Measurements from ENCODE around the gene UPF1. TPM values are rescaled to one million over a fixed set of nuclear protein-coding genes. Genes with fewer than 3 reads are reported as not detected.

Gene UPF1
- total RNA-seq, 1 donor, result 51.0 TPM

GRCh38 chr19:18846862-18847548 lies 15.2 kb downstream of the UPF1 start:
- peak; percentile 79 for DNase-seq (ENCODE audit: low read depth)
- TF ChIP-seq CTCF (IDR thresholded peaks at IDR 0.05; ENCODE audit: insufficient read depth, low read depth, low read length), result peak; percentile 90
- no peak overlapping the region for H3K4me3 ChIP-seq (ENCODE audit: low read depth, low read length)

DNA sequence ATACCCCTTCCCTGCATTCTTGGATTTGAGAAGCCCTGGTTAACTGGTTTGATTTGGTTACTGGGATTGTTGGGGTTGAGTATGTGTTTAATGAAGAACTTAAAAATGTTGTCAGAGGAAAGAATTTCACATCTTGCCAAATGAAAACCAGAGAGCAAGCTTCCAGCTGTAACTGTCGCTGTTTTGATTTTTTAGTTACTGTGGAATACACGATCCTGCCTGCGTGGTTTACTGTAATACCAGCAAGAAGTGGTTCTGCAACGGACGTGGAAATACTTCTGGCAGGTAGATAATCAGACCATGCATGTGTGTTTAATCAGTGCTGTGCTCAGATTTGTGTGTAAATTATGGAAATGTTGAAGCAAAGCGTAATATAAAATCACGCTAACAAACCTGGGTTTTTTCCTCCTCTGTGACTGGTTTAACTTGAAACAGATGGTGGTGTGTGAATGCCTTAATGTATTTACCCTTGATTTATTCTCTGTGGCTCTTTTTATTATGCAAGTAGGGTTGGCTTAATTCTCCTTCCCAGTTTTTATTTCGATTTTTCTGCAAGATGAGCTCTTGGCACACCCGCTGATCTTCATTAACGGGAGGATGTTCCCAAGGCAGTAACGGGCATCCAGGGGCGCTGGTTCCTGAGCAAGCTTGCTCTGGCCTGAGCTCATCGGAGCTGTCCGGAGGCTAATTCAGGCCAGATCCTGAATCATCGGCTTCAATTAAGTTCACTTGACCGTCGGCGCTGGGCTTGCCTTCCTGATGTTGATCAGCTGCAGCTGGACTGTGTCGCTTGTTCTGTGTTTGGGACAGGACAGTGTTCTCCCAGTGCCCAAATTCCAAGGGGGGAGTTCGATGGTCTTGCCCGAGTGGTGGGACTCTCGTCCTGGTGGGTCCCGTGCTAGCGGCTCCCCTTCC lies 16.0 kb downstream of the UPF1 start:
- peak; percentile 70 for DNase-seq (ENCODE audit: low read depth)
- no peak for TF ChIP-seq CTCF (IDR thresholded peaks at IDR 0.05; ENCODE audit: insufficient read depth, low read depth, low read length)

DNA sequence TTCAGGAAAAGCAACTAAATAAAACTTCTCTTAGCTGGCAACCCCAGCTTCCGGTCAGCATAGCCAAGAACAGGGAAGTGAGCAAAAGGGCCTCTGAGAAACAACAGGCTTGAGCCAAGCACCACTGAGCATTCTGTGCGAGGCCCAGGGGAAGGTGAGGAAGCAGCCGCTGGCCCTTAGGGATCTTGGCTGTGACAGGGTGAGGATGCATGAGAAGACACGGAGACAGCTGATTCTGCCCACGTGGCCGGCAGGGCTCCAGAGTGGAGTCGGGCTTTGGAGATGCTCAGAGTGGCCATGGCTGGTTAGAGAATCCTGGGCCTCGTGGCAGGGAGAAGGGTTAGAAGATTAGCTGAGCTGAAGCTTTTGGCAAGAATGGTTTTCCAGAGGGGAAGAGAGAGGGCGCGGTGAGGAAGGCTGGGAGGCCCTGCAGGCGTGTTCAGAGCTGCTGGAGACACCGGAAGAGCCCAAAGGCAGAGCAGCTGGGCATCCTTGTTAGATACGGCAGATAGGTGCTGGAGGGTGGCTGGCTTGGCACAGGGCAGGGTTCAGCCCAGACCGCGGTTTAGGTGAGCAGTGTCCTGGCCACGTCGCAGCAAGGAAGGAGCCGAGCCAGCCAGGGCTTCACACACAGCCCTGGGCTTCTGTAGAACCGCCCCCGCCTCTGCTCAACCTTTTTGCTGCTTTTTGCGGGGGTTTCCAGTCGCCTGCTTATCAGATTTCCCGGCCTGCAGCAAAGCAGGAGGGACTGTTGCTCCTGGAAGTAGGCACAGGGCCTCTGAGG lies 17.3 kb downstream of the UPF1 start:
- DNase-seq (ENCODE audit: low read depth), result peak; percentile 56
- H3K4me3 ChIP-seq (ENCODE audit: low read depth, low read length), result no peak overlapping the region
- no peak for TF ChIP-seq CTCF (IDR thresholded peaks at IDR 0.05; ENCODE audit: insufficient read depth, low read depth, low read length)

More for the DNA sequence above, 16.0 kb downstream of the UPF1 start:
- H3K4me3 ChIP-seq (ENCODE audit: low read depth, low read length), result no peak overlapping the region

- no peak overlapping the region for H3K4me3 ChIP-seq (ENCODE audit: low read depth, low read length)
- TF ChIP-seq CTCF (IDR thresholded peaks at IDR 0.05; ENCODE audit: insufficient read depth, low read depth, low read length), result no peak
- DNase-seq (ENCODE audit: low read depth), result peak; percentile 27
Measured at GRCh38 chr19:18849838-18850400, 18.2 kb downstream of the UPF1 start.

GRCh38 chr19:18850471-18851375 lies 19.0 kb downstream of the UPF1 start:
- no peak for DNase-seq (ENCODE audit: low read depth)
- no peak for TF ChIP-seq CTCF (IDR thresholded peaks at IDR 0.05; ENCODE audit: insufficient read depth, low read depth, low read length)
- H3K4me3 ChIP-seq (ENCODE audit: low read depth, low read length), result no peak overlapping the region

Measured in fibroblast of villous mesenchyme (primary cell).